C4-2B (cell line): ENCODE measurements around the gene GLUD1.
"Not testable (repeated sequence)": the region's sequence is repeated elsewhere in the genome, so short reads cannot be mapped to it uniquely, and the experiment has no call there.

Experiments used
- H3K27ac ChIP-seq: fragments of 450-650 bp; 2 replicates; pipeline ENCODE4 v1.5.1; 2017
- CTCF ChIP-seq: fragments of 450-650 bp; conservative IDR thresholded peaks from 2 replicates; pipeline ENCODE4 v1.5.1; 2017; ENCODE audit warnings: mild to moderate bottlenecking
- ZFX ChIP-seq: fragments of 450-650 bp; IDR thresholded peaks from 2 replicates; pipeline ENCODE4 v1.6.1; 2017

The GLUD1 gene

GRCh38 chr10:87089746-87090145 lies 4.9 kb downstream of the GLUD1 start:
- no peak overlapping the region for H3K27ac ChIP-seq
- TF ChIP-seq ZFX = no peak
- TF ChIP-seq CTCF = no peak

DNA sequence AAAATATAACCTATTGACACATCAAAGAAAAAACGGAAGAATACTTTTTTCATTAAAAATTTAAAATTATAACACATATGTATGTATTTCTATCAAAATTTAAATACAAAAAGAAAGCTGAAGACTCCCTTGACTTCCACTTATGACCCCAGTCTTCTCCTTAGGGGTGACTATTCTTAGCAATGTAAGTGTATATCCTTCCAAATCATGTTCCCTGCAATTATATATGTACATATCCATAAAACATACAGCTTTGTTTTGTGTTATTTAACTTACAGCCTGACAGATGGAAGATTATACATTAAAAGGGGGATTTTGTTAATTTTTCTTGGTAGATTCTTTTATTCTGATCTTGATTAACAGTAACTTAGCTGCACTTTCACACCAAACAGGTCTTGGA lies 9.1 kb downstream of the GLUD1 start:
- no peak for TF ChIP-seq ZFX
- TF ChIP-seq CTCF = no peak
- H3K27ac ChIP-seq = no peak overlapping the region

GRCh38 chr10:87084291-87084782 lies 10.3 kb downstream of the GLUD1 start:
- H3K27ac ChIP-seq = not testable (repeated sequence)

DNA sequence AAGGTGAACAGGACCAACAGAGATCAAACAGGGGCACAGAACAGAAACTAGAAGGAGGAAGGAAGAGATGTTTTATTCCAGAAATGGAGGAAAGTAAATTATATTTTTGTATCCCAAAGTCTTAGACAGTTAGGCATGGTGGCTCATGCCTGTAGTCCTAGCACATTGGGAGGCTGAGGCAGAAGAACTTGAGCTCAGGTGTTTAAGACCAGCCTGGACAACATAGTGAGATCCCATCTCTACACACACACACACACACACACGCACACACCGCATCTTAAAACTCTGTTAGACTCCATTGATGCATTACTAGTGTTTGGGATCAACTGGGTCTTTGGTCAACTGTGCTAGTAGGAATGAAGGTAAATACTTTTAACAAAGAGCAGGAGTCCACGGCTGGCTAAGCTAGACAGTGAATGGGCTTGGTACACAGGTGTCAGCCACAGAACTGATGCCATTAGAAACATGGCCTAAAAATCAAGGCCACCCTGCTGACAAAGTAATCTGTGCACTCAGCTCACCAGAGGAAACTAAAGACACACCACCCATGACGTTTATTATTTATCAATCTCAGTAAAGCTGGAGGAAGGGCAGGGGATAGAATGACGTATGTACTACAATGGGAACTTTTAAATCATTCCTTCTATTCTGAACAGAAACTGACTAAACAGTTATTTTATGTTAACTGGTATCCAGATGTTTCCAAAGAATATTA lies 10.9 kb downstream of the GLUD1 start:
- not testable (repeated sequence) for H3K27ac ChIP-seq

DNA sequence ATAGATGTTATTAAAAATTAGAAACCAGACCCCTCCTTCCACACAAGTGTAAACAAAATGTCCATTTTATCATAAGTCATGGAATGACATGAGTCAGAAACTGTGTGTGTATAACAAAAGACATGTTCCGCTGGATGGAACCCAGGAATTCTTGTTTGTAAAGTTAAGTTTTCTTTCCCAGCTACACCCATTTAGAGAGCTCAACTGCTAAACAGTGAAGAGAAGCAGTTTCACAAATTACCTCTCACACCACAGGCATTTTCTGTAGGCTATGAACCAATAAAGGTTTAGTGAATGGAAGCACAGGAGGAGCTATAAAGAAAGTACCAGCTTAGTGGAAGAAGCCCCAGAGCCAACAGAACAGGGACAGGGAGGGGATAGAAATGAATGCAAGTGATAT lies 12.4 kb downstream of the GLUD1 start:
- not testable (repeated sequence) for H3K27ac ChIP-seq

- H3K27ac ChIP-seq = not testable (repeated sequence)
Measured at GRCh38 chr10:87081574-87081973, 13.1 kb downstream of the GLUD1 start.

DNA sequence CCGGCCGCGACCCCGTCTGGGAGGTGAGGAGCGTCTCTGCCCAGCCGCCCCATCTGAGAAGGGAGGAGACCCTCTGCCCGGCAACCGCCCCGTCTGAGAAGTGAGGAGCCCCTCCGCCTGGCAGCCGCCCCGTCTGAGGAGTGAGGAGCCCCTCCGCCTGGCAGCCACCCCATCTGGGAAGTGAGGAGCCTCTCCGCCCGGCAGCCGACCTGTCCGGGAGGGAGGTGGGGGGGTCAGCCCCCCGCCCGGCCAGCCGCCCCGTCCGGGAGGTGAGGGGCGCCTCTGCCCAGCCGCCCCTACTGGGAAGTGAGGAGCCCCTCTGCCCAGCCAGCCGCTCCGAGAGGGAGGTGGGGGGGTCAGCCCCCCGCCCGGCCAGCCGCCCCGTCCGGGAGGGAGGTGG lies 14.0 kb downstream of the GLUD1 start:
- not testable (repeated sequence) for H3K27ac ChIP-seq

GRCh38 chr10:87079106-87079836 lies 15.4 kb downstream of the GLUD1 start:
- TF ChIP-seq ZFX (no peak), CTCF (no peak)
- no peak overlapping the region for H3K27ac ChIP-seq

- H3K27ac ChIP-seq = not testable (repeated sequence)
Measured at GRCh38 chr10:87076421-87076820, 18.2 kb downstream of the GLUD1 start.

DNA sequence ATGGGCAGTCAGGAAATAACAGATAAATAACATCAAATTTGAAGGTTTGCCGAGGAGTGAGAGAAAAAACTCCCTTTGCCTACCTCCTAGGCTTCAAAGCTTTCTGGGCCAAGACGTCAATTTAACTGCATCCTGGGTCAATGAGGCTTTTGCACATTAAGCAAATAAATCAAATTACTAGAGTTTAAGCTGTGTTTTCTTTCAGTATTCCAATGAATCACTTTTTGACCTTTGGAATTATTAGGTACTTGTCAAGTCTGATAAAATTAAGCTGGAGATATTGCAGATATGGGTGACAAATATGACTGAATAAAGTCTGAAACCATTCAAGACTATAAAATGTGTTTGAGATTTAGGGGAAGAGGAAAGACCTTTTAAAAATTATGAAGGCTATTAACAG lies 22.2 kb downstream of the GLUD1 start:
- H3K27ac ChIP-seq = no peak overlapping the region
- TF ChIP-seq CTCF (no peak), ZFX (no peak)

GRCh38 chr10:87068281-87068680 lies 26.4 kb downstream of the GLUD1 start:
- no peak for TF ChIP-seq ZFX
- no peak for TF ChIP-seq CTCF

More at GRCh38 chr10:87068281-87068680, 26.4 kb downstream of the GLUD1 start:
- no peak overlapping the region for H3K27ac ChIP-seq
